Spleen (tissue), 7 donors: ENCODE results near the gene ABCA8.
"Not testable (repeated sequence)": the region's sequence is repeated elsewhere in the genome, so short reads cannot be mapped to it uniquely, and the experiment has no call there.

Experiments
- CTCF ChIP-seq, 11 experiments: fragments of 200-600 bp in 7 of 11; fragments of 450-650 bp in 4 of 11; sonication (generic) in 4 of 11; IDR thresholded peaks in 8 of 11; conservative IDR thresholded peaks in 3 of 11; 1 replicate in 7 of 11; 2 replicates in 4 of 11; pipeline versions ENCODE4 v1.4.0 to v1.8.0; 2016 to 2021; ENCODE audit warnings: antibody characterized with exemption in 11 of 11, inconsistent platforms in 4 of 11, mild to moderate bottlenecking in 1 of 11
- POLR2A ChIP-seq, 3 donors: fragments of 450-650 bp; IDR thresholded peaks; one replicate each; pipeline ENCODE4 v1.5.1; 2017; ENCODE audit warnings: antibody characterized with exemption in 3 of 3, mild to moderate bottlenecking in 1 of 3
- POLR2AphosphoS5 ChIP-seq, 3 donors: sonication (generic); formaldehyde crosslinking; IDR thresholded peaks; one replicate each; pipeline ENCODE4 v1.5.1; 2017; ENCODE audit warnings: antibody characterized with exemption in 3 of 3
- donor health status: DM: no; HTN: no; CAD: no; lungs with moderate emphysema.
- donor health status: DM: no; HTN: no; CAD: no.
- donor health status: DM: no; HTN: no; CAD: no.

- not testable (repeated sequence) for TF ChIP-seq CTCF (IDR thresholded peaks at IDR 0.05 in 8 of 11, conservative IDR thresholded peaks at IDR 0.05 in 3 of 11); POLR2A (IDR thresholded peaks at IDR 0.05); POLR2AphosphoS5 (IDR thresholded peaks at IDR 0.05)
These were observed 11.4 kb downstream of the ABCA8 start for GRCh38 chr17:68943812-68944182.
